HCT116 (cell line): ENCODE measurements around the gene DDO.

Source experiments
- RAD21 ChIP-seq: IDR thresholded peaks from 2 replicates; pipeline ENCODE4 v1.6.1; 2012; ENCODE audit warnings: low read depth, mild to moderate bottlenecking
- TF ChIP-seq, protein P1 (sequence below), 3 experiments: fragments of 200-600 bp in 1 of 3; sonication (generic) in 1 of 3; IDR thresholded peaks in 2 of 3; conservative IDR thresholded peaks in 1 of 3; 2 replicates each; pipeline ENCODE4 v1.5.1; 2012 to 2017; ENCODE audit warnings: low read depth in 2 of 3, low read length in 2 of 3, antibody characterized with exemption in 1 of 3, borderline replicate concordance in 1 of 3, control low read depth in 1 of 3, mild to moderate bottlenecking in 1 of 3, mixed read lengths in 1 of 3, mixed run types in 1 of 3, moderate library complexity in 1 of 3; ENCODE audit not compliant: insufficient read depth in 1 of 3

GRCh38 chr6:110345025-110345424 is 70.3 kb downstream of the DDO start:
- TF ChIP-seq, protein P1, sequence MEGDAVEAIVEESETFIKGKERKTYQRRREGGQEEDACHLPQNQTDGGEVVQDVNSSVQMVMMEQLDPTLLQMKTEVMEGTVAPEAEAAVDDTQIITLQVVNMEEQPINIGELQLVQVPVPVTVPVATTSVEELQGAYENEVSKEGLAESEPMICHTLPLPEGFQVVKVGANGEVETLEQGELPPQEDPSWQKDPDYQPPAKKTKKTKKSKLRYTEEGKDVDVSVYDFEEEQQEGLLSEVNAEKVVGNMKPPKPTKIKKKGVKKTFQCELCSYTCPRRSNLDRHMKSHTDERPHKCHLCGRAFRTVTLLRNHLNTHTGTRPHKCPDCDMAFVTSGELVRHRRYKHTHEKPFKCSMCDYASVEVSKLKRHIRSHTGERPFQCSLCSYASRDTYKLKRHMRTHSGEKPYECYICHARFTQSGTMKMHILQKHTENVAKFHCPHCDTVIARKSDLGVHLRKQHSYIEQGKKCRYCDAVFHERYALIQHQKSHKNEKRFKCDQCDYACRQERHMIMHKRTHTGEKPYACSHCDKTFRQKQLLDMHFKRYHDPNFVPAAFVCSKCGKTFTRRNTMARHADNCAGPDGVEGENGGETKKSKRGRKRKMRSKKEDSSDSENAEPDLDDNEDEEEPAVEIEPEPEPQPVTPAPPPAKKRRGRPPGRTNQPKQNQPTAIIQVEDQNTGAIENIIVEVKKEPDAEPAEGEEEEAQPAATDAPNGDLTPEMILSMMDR (IDR thresholded peaks at IDR 0.05 in 2 of 3, conservative IDR thresholded peaks at IDR 0.05 in 1 of 3; ENCODE audit: borderline replicate concordance in 1 of 3, insufficient read depth in 1 of 3, low read depth in 2 of 3, low read length in 2 of 3) = no peak
- no peak for TF ChIP-seq RAD21
